Endothelial cell (in vitro differentiated cells): ENCODE results near the gene FGD3. TPM values are rescaled to one million over a fixed set of nuclear protein-coding genes. Genes with fewer than 3 reads are reported as not detected.

Experiments used
- DNase-seq: peaks from one replicate; pipeline ENCODE4 v3.0.0; 2021; ENCODE audit warnings: low spot score
- H3K27ac Mint-ChIP-seq: one replicate; pipeline ENCODE4 v1.8.0; 2021; ENCODE audit warnings: mixed read lengths, inconsistent platforms; ENCODE audit not compliant: unreplicated experiment
- H3K27me3 Mint-ChIP-seq: one replicate; pipeline ENCODE4 v1.8.0; 2021; ENCODE audit warnings: mild to moderate bottlenecking, moderate library complexity, mixed read lengths, inconsistent platforms; ENCODE audit not compliant: unreplicated experiment
- H3K36me3 Mint-ChIP-seq: one replicate; pipeline ENCODE4 v1.8.0; 2021; ENCODE audit warnings: mild to moderate bottlenecking, low read depth, mixed read lengths, inconsistent platforms; ENCODE audit not compliant: unreplicated experiment
- H3K4me1 Mint-ChIP-seq: one replicate; pipeline ENCODE4 v1.8.0; 2021; ENCODE audit warnings: mild to moderate bottlenecking, mixed read lengths, inconsistent platforms; ENCODE audit not compliant: unreplicated experiment
- H3K4me3 Mint-ChIP-seq: one replicate; pipeline ENCODE4 v1.8.0; 2021; ENCODE audit warnings: mild to moderate bottlenecking, mixed read lengths, inconsistent platforms; ENCODE audit not compliant: unreplicated experiment
- H3K9me3 Mint-ChIP-seq: one replicate; pipeline ENCODE4 v1.8.0; 2021; ENCODE audit warnings: mixed read lengths, inconsistent platforms; ENCODE audit not compliant: unreplicated experiment
- CTCF ChIP-seq: fragments of 200-600 bp; sonication (generic); IDR thresholded peaks from one replicate; pipeline ENCODE4 v1.5.0; 2021; ENCODE audit warnings: antibody characterized with exemption; ENCODE audit not compliant: unreplicated experiment
- total RNA-seq: library from RNA; stranded (reverse); fragmentation: NEBNext Ultra II Directional; extraction: Animal tissue kit (Norgen Biotek cat#: 25700); gene quantifications from one replicate; pipeline ENCODE4 v1.2.1, GENCODE V29; 2021; ENCODE audit not compliant: unreplicated experiment

Gene FGD3
- total RNA-seq, 1 donor from 2014 or later: 1.1 TPM

- no peaks in the 10 kb centered on the region for H3K9me3 Mint-ChIP-seq
- no peaks in the 10 kb centered on the region for H3K36me3 Mint-ChIP-seq
- H3K27ac Mint-ChIP-seq: no peak overlapping the region
- peak overlapping the region; percentile 38 for H3K4me3 Mint-ChIP-seq
- peaks cover 3% of the 10 kb centered on the region for H3K27me3 Mint-ChIP-seq
- no peak for DNase-seq
- peaks cover 19% of the 10 kb centered on the region for H3K4me1 Mint-ChIP-seq
- TF ChIP-seq CTCF: no peak
These were observed 17.3 kb downstream of the FGD3 start for GRCh38 chr9:92964607-92965060.

DNA sequence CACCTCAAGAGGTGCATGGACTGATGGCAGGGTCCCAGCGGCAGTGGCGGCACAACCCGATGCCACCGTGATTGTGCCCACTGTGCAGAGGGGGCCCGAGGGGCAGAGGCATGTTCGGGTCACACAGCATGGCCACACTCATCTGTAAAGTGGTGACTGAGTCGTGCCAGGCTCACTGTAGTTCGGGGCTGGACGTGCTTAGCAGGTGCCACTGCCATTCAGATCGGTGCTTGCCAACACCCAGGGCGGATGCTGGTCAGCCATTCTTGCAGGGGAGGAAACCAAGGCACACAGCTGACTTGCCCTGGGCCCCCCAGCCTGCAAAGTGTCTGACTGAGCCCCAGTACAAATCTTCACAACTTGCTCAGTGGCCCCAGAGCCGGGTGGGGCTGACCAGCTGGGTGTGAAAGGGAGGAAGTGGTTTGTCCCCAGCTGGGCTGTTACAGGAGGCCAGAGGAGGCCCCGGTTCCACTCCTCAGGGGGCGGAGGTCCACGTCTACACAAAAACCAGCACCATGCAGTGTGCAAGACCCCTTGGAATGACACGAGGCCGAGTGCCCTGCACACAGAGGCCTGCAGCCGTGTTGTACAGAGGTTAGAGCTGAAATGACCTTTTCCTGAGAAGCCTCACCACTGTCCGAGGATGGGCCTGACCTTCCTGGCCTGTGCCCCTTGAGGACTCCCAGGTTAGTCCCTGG lies 17.9 kb downstream of the FGD3 start:
- Mint-ChIP-seq H3K27me3 (peaks cover 3% of the 10 kb centered on the region), H3K36me3 (no peaks in the 10 kb centered on the region), H3K9me3 (no peaks in the 10 kb centered on the region), H3K4me3 (peak overlapping the region; percentile 5), H3K4me1 (peaks cover 21% of the 10 kb centered on the region), H3K27ac (no peak overlapping the region)
- no peak for TF ChIP-seq CTCF
- no peak for DNase-seq

DNA sequence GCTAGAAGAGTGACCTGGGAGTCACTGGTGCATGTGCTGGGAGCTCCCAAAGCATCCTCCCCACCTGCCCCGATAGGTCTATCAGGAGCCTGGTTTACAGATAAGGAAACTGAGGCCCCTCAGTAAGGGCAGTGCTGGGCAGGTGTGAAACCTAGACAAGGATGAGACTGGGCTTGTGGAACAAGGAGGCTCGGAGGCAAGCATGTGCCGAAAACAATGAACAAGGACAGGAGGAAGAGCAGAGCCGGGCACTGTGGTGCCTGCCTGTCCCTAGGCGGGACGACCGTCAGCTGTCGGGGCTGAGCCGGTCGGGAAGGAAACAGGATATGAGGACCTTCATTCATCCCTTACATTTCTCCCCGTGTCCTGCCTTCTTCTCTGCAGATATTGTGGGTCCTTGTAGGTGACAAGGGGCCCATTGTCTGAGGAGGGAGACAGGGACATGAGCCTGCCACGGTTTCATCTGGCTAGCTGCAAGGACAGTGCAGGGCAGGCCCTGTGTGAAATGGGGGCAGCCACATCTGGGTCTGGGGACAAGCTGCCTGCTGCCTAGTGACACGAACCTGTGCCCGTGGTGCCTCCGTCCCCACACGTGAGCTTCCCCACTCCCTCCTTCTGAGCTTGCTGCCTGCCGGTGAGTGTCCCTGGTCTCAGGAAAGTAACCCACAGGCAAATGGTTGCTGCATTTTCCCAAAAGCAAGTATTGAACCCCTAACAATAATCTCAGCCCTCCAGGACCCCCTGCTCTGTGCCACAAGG lies 18.6 kb downstream of the FGD3 start:
- no peak for DNase-seq
- H3K36me3 Mint-ChIP-seq: no peaks in the 10 kb centered on the region
- peaks cover 23% of the 10 kb centered on the region for H3K4me1 Mint-ChIP-seq
- no peak for TF ChIP-seq CTCF
- H3K27me3 Mint-ChIP-seq: peaks cover 3% of the 10 kb centered on the region
- no peaks in the 10 kb centered on the region for H3K9me3 Mint-ChIP-seq
- no peak overlapping the region for H3K27ac Mint-ChIP-seq
- peak overlapping the region; percentile 5 for H3K4me3 Mint-ChIP-seq

DNA sequence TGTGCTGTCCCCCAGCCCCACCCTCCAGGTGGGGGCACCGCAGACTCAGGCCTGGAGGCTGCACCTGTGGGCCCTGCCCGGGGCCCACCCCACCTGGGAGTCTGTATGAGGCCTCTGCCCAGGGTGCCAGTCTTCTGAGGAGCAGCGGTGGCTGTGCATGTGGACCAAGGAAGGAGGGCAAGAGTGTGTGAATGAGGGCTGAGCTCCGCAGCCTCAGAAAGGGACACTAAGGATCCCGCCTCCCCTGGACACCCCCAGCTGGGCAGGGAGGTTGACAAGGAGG lies 19.1 kb downstream of the FGD3 start:
- DNase-seq: no peak
- H3K4me3 Mint-ChIP-seq: no peak overlapping the region
- H3K4me1 Mint-ChIP-seq: peaks cover 23% of the 10 kb centered on the region
- no peak for TF ChIP-seq CTCF
- H3K36me3 Mint-ChIP-seq: no peaks in the 10 kb centered on the region
- no peaks in the 10 kb centered on the region for H3K9me3 Mint-ChIP-seq
- no peak overlapping the region for H3K27ac Mint-ChIP-seq
- H3K27me3 Mint-ChIP-seq: peaks cover 3% of the 10 kb centered on the region

DNA sequence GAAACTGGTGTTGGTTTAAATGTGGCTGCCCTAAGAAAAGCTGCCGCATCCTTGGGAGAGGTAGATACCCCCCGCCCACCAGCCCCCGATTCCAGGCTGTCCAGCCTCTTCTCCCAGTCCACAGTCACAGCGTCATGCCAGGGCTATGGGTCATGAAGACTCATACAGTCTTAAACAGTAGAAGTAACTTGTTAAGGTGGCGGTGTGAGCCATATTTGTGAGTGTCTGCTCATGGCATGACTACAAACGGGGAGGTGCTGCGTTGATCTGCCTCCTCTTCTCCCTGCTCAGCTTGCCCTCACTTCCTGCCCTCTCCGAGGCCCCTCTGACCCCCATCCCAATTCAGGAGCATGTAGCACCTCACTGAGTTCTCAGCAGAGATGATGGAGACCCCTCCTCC lies 20.8 kb downstream of the FGD3 start:
- Mint-ChIP-seq H3K36me3 (no peaks in the 10 kb centered on the region), H3K27me3 (peaks cover 3% of the 10 kb centered on the region), H3K27ac (no peak overlapping the region), H3K4me1 (peaks cover 23% of the 10 kb centered on the region), H3K4me3 (no peak overlapping the region), H3K9me3 (no peaks in the 10 kb centered on the region)
- no peak for DNase-seq
- no peak for TF ChIP-seq CTCF
